Measurements from ENCODE around the gene MTA2.
"Not testable (repeated sequence)": the region's sequence is repeated elsewhere in the genome, so short reads cannot be mapped to it uniquely, and the experiment has no call there.

Gene MTA2

GRCh38 chr11:62601372-62602140, at the start of gene MTA2:
MTA2 (minus strand) TSS chr11:62601865; CDS start chr11:62601450, 415 bp downstream.
- DNase-seq (ENCODE audit: low spot score), result peak; percentile 98

- DNase-seq (ENCODE audit: low spot score), result not testable (repeated sequence)
Observed at GRCh38 chr11:62650283-62650682, 48.6 kb upstream of the MTA2 start.

GRCh38 chr11:62649486-62649885, 47.8 kb upstream of the MTA2 start:
- no peak for DNase-seq (ENCODE audit: low spot score)

- no peak for DNase-seq (ENCODE audit: low spot score)
Observed at GRCh38 chr11:62648967-62649364, 47.3 kb upstream of the MTA2 start.

- DNase-seq (ENCODE audit: low spot score), result no peak
Observed at GRCh38 chr11:62648185-62648966, 46.7 kb upstream of the MTA2 start.

- no peak for DNase-seq (ENCODE audit: low spot score)
Observed at GRCh38 chr11:62647609-62648005, 45.9 kb upstream of the MTA2 start.

- no peak for DNase-seq (ENCODE audit: low spot score)
Observed at GRCh38 chr11:62646825-62647608, 45.4 kb upstream of the MTA2 start.

- DNase-seq (ENCODE audit: low spot score), result peak; percentile 100
Observed at GRCh38 chr11:62645946-62646824, 44.5 kb upstream of the MTA2 start, which contains the start of gene GANAB. GANAB (minus strand) TSS chr11:62646613; CDS start chr11:62646599, 14 bp downstream.

- DNase-seq (ENCODE audit: low spot score), result no peak
Observed at GRCh38 chr11:62645671-62645945, 43.9 kb upstream of the MTA2 start.

GRCh38 chr11:62644220-62644619, 42.6 kb upstream of the MTA2 start:
- DNase-seq (ENCODE audit: low spot score), result no peak

- no peak for DNase-seq (ENCODE audit: low spot score)
Observed at GRCh38 chr11:62632492-62632891, 30.8 kb upstream of the MTA2 start.

- DNase-seq (ENCODE audit: low spot score), result no peak
Observed at GRCh38 chr11:62627713-62628112, 26.0 kb upstream of the MTA2 start.

GRCh38 chr11:62622476-62623089, 20.9 kb upstream of the MTA2 start:
- DNase-seq (ENCODE audit: low spot score), result no peak

GRCh38 chr11:62621567-62622470, 20.2 kb upstream of the MTA2 start, which contains the start of gene B3GAT3:
B3GAT3 (minus strand) TSS chr11:62621986; CDS start chr11:62621947, 39 bp downstream.
- peak; percentile 88 for DNase-seq (ENCODE audit: low spot score)

- DNase-seq (ENCODE audit: low spot score), result no peak
Observed at GRCh38 chr11:62621027-62621566, 19.4 kb upstream of the MTA2 start.

- DNase-seq (ENCODE audit: low spot score), result not testable (repeated sequence)
Observed at GRCh38 chr11:62616957-62617356, 15.3 kb upstream of the MTA2 start.

GRCh38 chr11:62615521-62615920, 13.9 kb upstream of the MTA2 start:
- DNase-seq (ENCODE audit: low spot score), result no peak

GRCh38 chr11:62614275-62614674, 12.6 kb upstream of the MTA2 start:
- peak; percentile 65 for DNase-seq (ENCODE audit: low spot score)

- no peak for DNase-seq (ENCODE audit: low spot score)
Observed at GRCh38 chr11:62613291-62613778, 11.7 kb upstream of the MTA2 start.

All from hematopoietic multipotent progenitor cell treated with erythropoietin and hydrocortisone succinate and interleukin-3 and kit ligand, for 15 days (in vitro differentiated cells).